Dermis microvascular lymphatic vessel endothelial cell (primary cell): ENCODE measurements around the gene LAMB4. TPM values are rescaled to one million over a fixed set of nuclear protein-coding genes. Genes with fewer than 3 reads are reported as not detected.
A peak's percentile ranks its signal among the peaks of the same experiment; 100 is the strongest.

Source experiments
- DNase-seq, 2 donors: peaks; one replicate each; pipeline versions ENCODE4 v3.0.0 to v3.0.0-alpha.2; 2010; ENCODE audit warnings: low read depth in 2 of 2
- total RNA-seq: library from RNA; depleted of rRNA; stranded (reverse); fragments of >200 nt; gene quantifications from 2 replicates; pipeline ENCODE4 v1.2.1, GENCODE V29; 2014

Gene LAMB4
- total RNA-seq, 1 donor from 2014 or later = 0.13 TPM

DNA sequence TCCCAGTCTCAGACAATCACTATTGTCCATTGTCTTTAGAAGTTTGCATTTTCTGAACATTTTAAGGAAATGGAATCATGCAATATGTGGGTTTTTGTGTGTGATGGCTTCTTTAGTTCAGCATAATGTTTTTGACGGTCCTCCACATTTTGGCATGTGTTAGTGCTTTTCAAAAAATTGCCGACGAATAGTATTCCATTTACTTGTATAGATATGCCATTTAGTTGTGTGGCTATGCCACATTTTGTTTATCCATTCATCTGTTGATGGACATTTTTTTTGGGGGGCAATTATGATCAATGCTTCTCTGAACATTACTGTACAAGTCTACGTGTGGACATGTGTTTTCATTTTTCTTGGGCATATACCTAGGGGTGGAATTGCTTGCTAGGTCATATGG is 12.0 kb upstream of the LAMB4 start:
- no peak for DNase-seq

GRCh38 chr7:108140671-108141070 is 10.5 kb upstream of the LAMB4 start:
- DNase-seq = no peak

- peak in 1 of 2 donors; percentile 39 for DNase-seq
Observed at GRCh38 chr7:108138911-108139310, 8.8 kb upstream of the LAMB4 start.

DNA sequence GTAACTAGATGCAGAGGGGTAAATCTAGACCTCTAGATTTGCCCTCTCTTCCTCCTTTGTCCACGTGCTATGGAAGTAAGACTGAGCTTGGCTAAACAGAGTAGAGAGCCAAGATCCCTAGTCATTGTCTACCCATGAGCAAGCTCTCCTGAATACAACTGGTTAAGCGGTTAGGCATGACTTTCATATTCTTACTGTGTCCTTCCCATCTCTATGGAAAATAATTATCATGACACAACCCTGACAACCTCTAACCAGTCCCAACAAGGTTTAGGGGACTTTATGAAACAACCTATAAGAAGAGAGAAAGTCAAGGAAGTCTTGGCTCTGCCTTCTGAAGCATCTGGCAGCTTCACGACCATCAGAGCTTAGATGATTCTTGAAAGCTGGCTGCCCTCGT is 7.8 kb upstream of the LAMB4 start:
- no peak for DNase-seq

DNA sequence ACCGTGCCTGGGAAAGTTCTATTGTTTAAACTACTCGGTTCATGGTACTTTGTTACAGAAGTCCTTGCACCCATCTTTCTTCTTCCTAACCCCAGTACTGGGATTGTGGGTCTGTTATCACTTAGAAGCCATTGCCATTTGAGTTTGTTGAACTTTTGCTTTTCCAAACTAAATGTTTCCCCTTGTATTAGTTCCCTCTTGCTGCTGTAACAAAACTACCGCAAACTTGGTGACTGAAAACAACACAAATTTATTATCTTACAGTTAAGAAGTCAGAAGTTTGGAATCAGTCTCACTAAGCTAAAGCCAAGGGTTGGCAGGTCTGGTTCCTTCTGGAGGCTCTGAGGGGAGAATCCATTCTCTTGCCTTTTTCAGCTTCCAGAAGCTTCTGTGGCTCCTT is 6.9 kb upstream of the LAMB4 start:
- DNase-seq = no peak

GRCh38 chr7:108136191-108136688 is 6.1 kb upstream of the LAMB4 start:
- DNase-seq = no peak

DNA sequence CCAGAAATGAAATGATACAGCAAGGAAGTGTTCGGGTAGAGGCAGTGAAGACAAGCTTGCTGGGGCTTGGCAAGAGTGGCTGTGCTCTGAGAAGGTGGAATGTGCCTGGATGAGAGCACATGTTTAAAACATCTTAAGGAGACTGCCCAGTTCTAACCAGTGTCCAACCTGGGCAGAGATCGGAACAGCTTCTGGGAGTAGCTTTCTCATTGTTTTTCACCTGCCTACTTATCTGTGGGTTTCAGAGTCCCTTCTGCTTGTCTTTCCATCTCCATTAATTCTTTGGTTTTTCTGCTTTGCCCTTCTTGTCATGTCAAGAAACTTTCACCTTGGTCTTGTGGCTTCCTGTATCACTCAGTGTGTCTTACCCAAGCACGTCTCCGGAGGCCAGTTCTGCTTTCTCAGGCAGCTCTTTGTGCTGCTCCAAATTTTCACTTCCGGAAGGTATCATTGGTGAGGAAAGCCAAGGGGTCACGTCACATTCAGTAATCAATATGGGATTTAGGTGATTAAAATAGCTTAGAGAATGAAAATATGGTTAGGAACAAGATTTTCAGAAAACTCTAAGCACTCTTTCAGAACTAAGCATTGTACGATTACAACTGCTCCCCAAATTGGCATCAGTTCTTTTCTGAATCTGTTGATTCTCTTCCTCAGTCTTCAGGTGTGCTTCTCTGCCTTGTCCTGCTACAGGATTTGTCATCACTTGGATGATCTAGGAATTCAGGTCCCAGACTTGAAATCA is 5.5 kb upstream of the LAMB4 start:
- DNase-seq = no peak

GRCh38 chr7:108134486-108134885 is 4.3 kb upstream of the LAMB4 start:
- DNase-seq = no peak

- DNase-seq = no peak
Observed at GRCh38 chr7:108132551-108133265, 2.5 kb upstream of the LAMB4 start.

DNA sequence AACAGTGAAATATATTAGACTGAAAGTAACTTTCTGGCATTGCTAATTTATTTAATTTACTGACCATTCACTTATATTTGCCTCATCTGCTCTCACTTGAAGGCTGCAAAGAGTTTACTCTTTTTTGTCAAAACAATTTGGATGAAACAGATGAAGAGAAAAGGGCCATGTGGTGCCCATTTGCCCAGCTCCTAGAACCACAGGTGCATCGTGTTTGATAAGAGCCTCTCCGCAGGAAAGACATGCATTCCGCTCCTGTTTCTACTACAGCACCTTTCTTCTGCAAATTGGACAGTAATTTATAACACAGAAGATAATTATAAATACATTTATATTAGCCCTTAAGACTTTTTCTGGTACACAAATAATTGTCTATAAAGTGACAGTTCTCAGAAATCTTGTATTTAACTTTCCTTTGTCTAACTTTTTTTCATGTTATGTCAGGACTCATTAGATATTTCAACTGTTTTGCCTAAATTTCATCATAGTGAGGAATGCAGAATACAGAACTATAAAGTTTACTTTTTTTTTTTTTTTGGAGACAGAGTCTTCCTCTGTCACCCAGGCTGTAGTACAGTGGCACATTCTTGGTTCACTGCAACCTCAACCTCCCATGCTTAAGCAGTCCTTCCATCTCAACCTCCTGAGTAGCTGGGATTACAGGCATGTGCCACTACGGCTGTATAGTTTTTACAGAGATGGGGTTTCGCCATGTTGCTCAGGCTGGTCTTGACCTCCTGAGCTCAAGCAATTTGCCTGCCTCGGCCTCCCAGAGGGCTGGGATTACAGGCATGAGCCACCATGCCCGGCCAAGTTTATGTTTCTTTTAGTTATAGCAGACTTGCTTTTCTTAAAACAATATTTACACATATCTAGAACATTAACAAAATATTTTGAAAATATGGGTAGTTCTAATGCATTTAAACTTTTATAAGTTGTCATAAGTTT is 869 bp downstream of the LAMB4 start:
- DNase-seq = no peak

DNA sequence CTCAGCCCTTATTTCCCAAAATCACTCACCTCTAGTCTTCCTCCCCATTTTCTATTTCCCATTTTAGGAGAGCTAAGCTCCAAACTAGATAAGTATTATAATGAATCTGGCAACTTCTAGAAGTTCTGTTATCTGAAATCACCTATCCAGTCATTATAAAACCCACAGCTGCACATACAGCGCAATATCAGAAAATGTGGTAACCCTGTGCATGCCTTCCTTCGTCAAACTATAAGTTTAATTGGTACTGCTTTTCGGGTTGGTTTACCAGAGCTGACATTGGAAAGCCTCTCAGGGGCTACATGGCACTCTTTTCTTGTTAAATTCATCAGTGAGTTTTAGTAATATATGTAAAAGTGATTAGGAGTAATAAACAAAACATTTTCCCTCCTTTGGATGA is 1.6 kb downstream of the LAMB4 start:
- no peak for DNase-seq

- DNase-seq = no peak
Observed at GRCh38 chr7:108127461-108127860, 2.7 kb downstream of the LAMB4 start.

- DNase-seq = no peak
Observed at GRCh38 chr7:108124820-108125219, 5.3 kb downstream of the LAMB4 start.

GRCh38 chr7:108122181-108122580 is 8.0 kb downstream of the LAMB4 start:
- no peak for DNase-seq

- DNase-seq = no peak
Observed at GRCh38 chr7:108120933-108121332, 9.2 kb downstream of the LAMB4 start.

DNA sequence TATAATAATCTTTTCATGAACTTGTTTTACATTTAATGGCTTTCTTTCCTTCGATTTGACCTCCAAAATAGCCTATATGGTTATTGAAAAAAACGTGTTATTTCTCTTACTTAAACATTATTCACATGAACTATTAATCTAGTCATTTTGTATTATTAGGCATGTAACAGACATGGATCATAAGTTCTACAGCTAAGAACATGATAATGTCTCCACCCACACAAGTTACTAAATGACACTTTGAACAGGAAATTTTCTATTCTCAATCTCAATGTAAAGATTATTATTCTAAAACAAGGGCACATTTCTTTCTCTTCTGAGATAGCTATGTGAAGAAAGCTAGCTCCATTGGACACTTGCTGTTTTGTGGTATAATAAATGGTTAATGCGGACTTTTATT is 10.0 kb downstream of the LAMB4 start:
- DNase-seq = no peak

GRCh38 chr7:108118959-108119358 is 11.2 kb downstream of the LAMB4 start:
- DNase-seq = no peak

GRCh38 chr7:108114117-108114841 is 15.9 kb downstream of the LAMB4 start:
- DNase-seq = peak; percentile 24 to 58

DNA sequence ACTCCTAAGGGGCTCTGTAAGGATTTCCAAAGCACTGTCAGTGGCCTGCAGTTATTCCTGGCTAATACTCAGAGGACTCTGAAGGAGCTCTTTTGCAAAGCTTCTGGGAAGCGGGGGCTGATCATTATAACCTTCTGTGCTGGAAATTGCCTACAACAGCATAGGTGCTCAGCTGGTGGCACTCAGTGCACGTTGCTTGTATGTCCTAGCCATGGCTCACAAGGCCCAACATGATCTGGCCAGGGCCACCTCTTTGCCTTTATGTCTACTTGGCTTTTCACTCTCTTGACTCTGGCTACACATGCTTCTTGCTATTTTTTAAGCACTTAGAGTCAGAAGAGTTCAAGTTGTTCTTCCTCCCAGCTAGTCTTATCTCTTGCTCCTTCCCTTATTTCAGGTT is 17.5 kb downstream of the LAMB4 start:
- no peak for DNase-seq

DNA sequence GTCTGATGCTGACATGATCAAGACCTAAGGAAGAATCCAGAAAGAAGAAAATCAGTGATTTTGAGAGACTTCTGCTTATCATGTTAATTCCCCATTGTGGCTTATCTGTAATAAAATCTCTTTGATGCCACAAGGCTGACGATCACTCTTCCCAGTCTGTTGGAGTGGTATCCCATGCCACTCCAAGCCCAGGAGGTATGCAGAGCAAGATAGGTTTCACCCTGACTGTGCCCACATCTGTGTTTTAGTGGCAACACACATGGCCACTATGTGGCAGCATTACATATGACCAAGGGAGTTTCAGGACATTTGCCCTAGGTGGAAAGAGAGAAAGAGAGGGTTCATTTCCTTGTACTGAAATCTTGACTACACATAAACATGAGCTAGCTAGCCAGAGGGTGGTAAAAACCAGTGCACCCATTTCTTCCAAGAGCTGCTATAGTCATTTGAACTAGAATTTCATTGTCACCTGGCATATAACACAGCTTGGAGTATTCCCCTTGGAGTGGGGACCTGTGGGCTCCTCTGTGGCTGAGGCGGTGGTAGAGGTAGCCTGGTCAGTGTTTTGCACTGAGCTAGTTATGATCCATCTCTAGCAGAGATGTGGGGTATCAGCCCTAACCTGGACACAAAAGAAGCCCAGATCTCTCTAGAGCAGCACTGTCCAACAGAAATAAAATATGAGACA is 20.8 kb downstream of the LAMB4 start:
- peak in 1 of 2 donors; percentile 52 for DNase-seq

- DNase-seq = no peak
Observed at GRCh38 chr7:108108131-108108530, 22.0 kb downstream of the LAMB4 start.
